K562 (cell line): ENCODE results near the gene TNFRSF19. TPM values are rescaled to one million over a fixed set of nuclear protein-coding genes. Genes with fewer than 3 reads are reported as not detected.

ENCODE experiments used
- ATAC-seq: fragments of 200-7000 bp; cut with Tn5 transposase; 3 replicates; pipeline ENCODE4 v1.9.1; 2020; ENCODE audit warnings: moderate library complexity
- BruUV-seq: library from RNA; stranded (reverse); fragments of 400-500 nt; replicated peaks from 2 replicates; lab custom pipeline; 2021; lab: Mats Ljungman, UMichigan
- CTCF ChIA-PET: fragments of 300-600 bp; formaldehyde crosslinking; extraction: SDS; loops from one replicate; lab custom pipeline; 2021; ENCODE audit warnings: low intra/inter-chr PET ratio; lab: Yijun Ruan, JAX
- POLR2A ChIA-PET: fragments of 300-600, 350-650 bp; sonication (Branson Sonifier 250); formaldehyde crosslinking; extraction: SDS; loops from one replicate; lab custom pipeline; 2021; ENCODE audit warnings: antibody characterized with exemption, inconsistent platforms; lab: Yijun Ruan, JAX
- DNase-seq, 4 experiments: peaks; one replicate each; pipeline versions ENCODE4 v3.0.0 to v3.0.0-alpha.2; 2011 to 2018; ENCODE audit warnings: low spot score in 3 of 4, mixed read lengths in 3 of 4; ENCODE audit errors: extremely low read depth in 1 of 4
- FAIRE-seq: peaks from 2 replicates; lab custom pipeline; 2011; peaks lifted over from hg19 to GRCh38; lab: Jason Lieb, UNC
- H2AFZ ChIP-seq: 2 replicates; pipeline ENCODE4 v1.6.0; 2011; ENCODE audit warnings: low read depth, low read length, control low read depth, inconsistent platforms
- H3K27ac ChIP-seq: fragments of 200-600 bp; 3 replicates; pipeline ENCODE4 v1.8.0; 2011; ENCODE audit warnings: low read depth, mild to moderate bottlenecking, control low read depth, inconsistent platforms, low read length, moderate library complexity, mixed read lengths; ENCODE audit errors: extremely low read depth
- H3K27me3 ChIP-seq, 2 experiments: fragments of 300-600 bp in 1 of 2; 2 replicates in 1 of 2; 3 replicates in 1 of 2; pipeline versions ENCODE4 v1.6.0 to v1.8.0; 2011; ENCODE audit warnings: inconsistent platforms in 2 of 2, low read length in 2 of 2, mild to moderate bottlenecking in 1 of 2, mixed read lengths in 1 of 2, moderate library complexity in 1 of 2; ENCODE audit not compliant: control insufficient read depth in 2 of 2, insufficient read depth in 2 of 2
- H3K36me3 ChIP-seq: fragments of 300-600 bp; 3 replicates; pipeline ENCODE4 v1.8.0; 2011; ENCODE audit warnings: mild to moderate bottlenecking, low read length, inconsistent platforms; ENCODE audit not compliant: control insufficient read depth, insufficient read depth
- H3K4me1 ChIP-seq, 2 experiments: fragments of 200-600 bp in 1 of 2; replicated peaks in 1 of 2; 2 replicates in 1 of 2; 3 replicates in 1 of 2; pipeline versions ENCODE4 v1.5.1 to v1.8.0; 2011; ENCODE audit warnings: inconsistent platforms in 2 of 2, low read length in 2 of 2, mild to moderate bottlenecking in 1 of 2, mixed read lengths in 1 of 2, moderate library complexity in 1 of 2; ENCODE audit not compliant: control insufficient read depth in 2 of 2, insufficient read depth in 2 of 2
- H3K4me2 ChIP-seq: 2 replicates; pipeline ENCODE4 v1.6.1; 2011; ENCODE audit warnings: low read length, control low read depth, inconsistent platforms, mixed read lengths; ENCODE audit not compliant: insufficient read depth
- H3K4me3 ChIP-seq: fragments of 200-600 bp; sonication (generic), shearing (Covaris generic); 2 replicates; pipeline ENCODE4 v1.5.1; 2016; ENCODE audit warnings: control low read depth, inconsistent platforms
- H3K79me2 ChIP-seq: fragments of 200-600 bp; 3 replicates; pipeline ENCODE4 v1.8.0; 2011; ENCODE audit warnings: low read length, inconsistent platforms; ENCODE audit not compliant: control insufficient read depth, insufficient read depth
- H3K9ac ChIP-seq, 2 experiments: 2 replicates each; pipeline versions ENCODE4 v1.6.0 to v1.6.1; 2011; ENCODE audit warnings: low read depth in 2 of 2, low read length in 2 of 2, control low read depth in 1 of 2, inconsistent platforms in 1 of 2, mild to moderate bottlenecking in 1 of 2, mixed read lengths in 1 of 2; ENCODE audit not compliant: insufficient read depth in 1 of 2
- H3K9me1 ChIP-seq: one replicate; pipeline ENCODE4 v1.6.0; 2011; ENCODE audit warnings: inconsistent platforms, mild to moderate bottlenecking, low read length, moderate library complexity; ENCODE audit not compliant: control insufficient read depth, insufficient read depth
- H3K9me3 ChIP-seq: replicated peaks from 2 replicates; pipeline ENCODE4 v1.5.1; 2011; ENCODE audit warnings: low read depth, low read length, inconsistent platforms; ENCODE audit not compliant: control insufficient read depth, insufficient read depth
- H4K20me1 ChIP-seq: replicated peaks from 2 replicates; pipeline ENCODE4 v1.6.1; 2011; ENCODE audit warnings: low read length, inconsistent platforms, mixed read lengths; ENCODE audit not compliant: control insufficient read depth, insufficient read depth
- E2F3 ChIP-seq: fragments of 250-450 bp; sonication (Bioruptor Pico); IDR thresholded peaks from 2 replicates; pipeline ENCODE4 v1.4.0; 2020; ENCODE audit warnings: mild to moderate bottlenecking
- ESRRA ChIP-seq: fragments of 450-650 bp; IDR thresholded peaks from 2 replicates; pipeline ENCODE4 v1.6.1; 2014; ENCODE audit warnings: low read depth, mild to moderate bottlenecking, moderate library complexity, borderline replicate concordance
- FOXA3 ChIP-seq, 2 experiments: fragments of 450-650 bp in 1 of 2; sonication (generic) in 1 of 2; formaldehyde crosslinking; IDR thresholded peaks in 1 of 2; conservative IDR thresholded peaks in 1 of 2; 2 replicates each; pipeline versions ENCODE4 v1.4.0 to v1.8.0; 2020 to 2022; ENCODE audit warnings: mild to moderate bottlenecking in 2 of 2, missing genetic modification reagents in 1 of 2
- HMBOX1 ChIP-seq: sonication (generic); IDR thresholded peaks from 2 replicates; pipeline ENCODE4 v1.6.1; 2016
- MNT ChIP-seq, 2 experiments: fragments of 450-650 bp; conservative IDR thresholded peaks; 2 replicates each; pipeline ENCODE4 v1.6.1; 2017; ENCODE audit warnings: mild to moderate bottlenecking in 2 of 2, moderate library complexity in 2 of 2
- MTA2 ChIP-seq: fragments of 450-650 bp; IDR thresholded peaks from 2 replicates; pipeline ENCODE4 v1.6.1; 2016; ENCODE audit warnings: low read depth
- NCOR1 ChIP-seq: fragments of 450-650 bp; IDR thresholded peaks from 2 replicates; pipeline ENCODE4 v1.6.1; 2016; ENCODE audit warnings: mild to moderate bottlenecking, moderate library complexity
- ZZZ3 ChIP-seq: fragments of 450-650 bp; IDR thresholded peaks from 2 replicates; pipeline ENCODE4 v1.6.1; 2016; ENCODE audit warnings: antibody characterized with exemption, mild to moderate bottlenecking, moderate library complexity
- WGBS: fragments of 100-300 bp; shearing (Covaris generic); methylation state at CpG from one replicate; pipeline ENCODE4 v1.1.6; 2016; ENCODE audit warnings: low coverage, mixed read lengths; ENCODE audit not compliant: insufficient coverage; ENCODE audit errors: missing lambda C conversion rate; 5-methylcytosine and 5-hydroxymethylcytosine counted together
- in situ Hi-C: fragments of 300-500 bp; cut with MboI; formaldehyde crosslinking; loops from 4 replicates; pipeline ENCODE4 v1.15.0; 2018; ENCODE audit warnings: inconsistent platforms, mixed read lengths
- intact Hi-C: fragments of 100-400 bp; cut with micrococcal nuclease; formaldehyde crosslinking; loops from 2 replicates; pipeline ENCODE4 v1.14.2; 2022
- polyA plus RNA-seq, 8 experiments: library from polyadenylated mRNA; depleted of rRNA in 4 of 8; stranded (reverse) in 5 of 8; unstranded in 3 of 8; fragments of >200 nt; fragmentation: Nextera tagmentation in 2 of 8; fragmentation: Illumina TruSeq in 1 of 8; extraction: Ambion mirVana in 2 of 8; extraction: Trizol in 1 of 8; gene quantifications; 2 replicates each; pipeline versions ENCODE4 v1.2.1 to v1.2.3, GENCODE V29; 2011 to 2014; ENCODE audit warnings: inconsistent platforms in 1 of 8, missing spikeins in 1 of 8
- total RNA-seq, 7 experiments: library from RNA; depleted of rRNA in 6 of 7; stranded (reverse); fragments of >200 nt in 6 of 7; fragmentation: Illumina TruSeq in 2 of 7; extraction: Trizol in 2 of 7; gene quantifications; 2 replicates each; pipeline versions ENCODE4 v1.2.1 to v1.2.3, GENCODE V29; 2011 to 2021; ENCODE audit warnings: low replicate concordance in 1 of 7
- TF ChIP-seq, protein P1 (sequence below): sonication (generic); formaldehyde crosslinking; IDR thresholded peaks from 2 replicates; pipeline ENCODE4 v1.8.1; 2022; ENCODE audit warnings: missing genetic modification reagents
- TF ChIP-seq, protein P2 (sequence below): fragments of 450-650 bp; IDR thresholded peaks from 2 replicates; pipeline ENCODE4 v1.6.1; 2016; ENCODE audit warnings: mild to moderate bottlenecking

Gene TNFRSF19
- total and polyA plus RNA-seq, 9 of the 15 experiments (the other 6 are each of a cell fraction or from before 2014, with no cell fraction given): 0.01 to 0.07 TPM; not detected in 7

DNA sequence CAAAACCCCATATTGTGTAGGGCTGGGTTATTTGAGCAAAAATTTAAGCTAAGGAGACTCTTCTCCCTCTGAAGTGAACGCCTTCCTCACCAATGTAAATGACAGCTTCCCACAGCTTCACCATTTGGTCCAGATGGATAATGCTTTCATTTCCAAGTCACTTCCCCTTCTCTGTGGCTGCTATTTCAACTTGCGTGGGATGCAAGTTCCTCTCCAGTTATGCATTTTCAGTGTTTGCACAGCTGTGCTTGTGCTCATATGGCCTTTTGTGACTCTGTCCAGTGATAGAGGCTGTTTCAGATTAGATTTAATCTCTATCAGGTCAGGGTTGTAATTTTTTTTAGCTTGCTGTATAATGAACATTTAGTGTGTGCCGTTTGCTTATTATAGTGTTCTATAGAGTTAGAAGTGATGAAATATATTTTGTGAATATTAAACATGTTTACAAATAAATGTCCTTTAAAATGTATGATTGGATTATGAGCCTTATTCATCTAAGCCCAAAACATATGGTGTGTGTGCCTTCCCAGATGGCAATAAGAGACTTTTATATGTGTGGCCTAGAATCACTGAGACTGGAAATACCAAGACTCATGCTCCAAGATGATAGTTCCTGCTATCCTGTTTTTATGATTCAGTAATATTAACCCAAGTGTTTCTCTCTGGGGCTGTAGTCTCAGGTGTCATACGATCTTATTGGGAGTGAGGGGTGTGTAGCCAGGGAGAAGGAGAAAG, 86.6 kb downstream of the TNFRSF19 start:
- intact Hi-C loops: no loop called here
- no TSS peak for BruUV-seq
- Histone ChIP-seq H3K9me1 (no peaks in the 10 kb centered on the region), H3K79me2 (no peaks in the 10 kb centered on the region), H3K4me3 (no peak overlapping the region), H3K4me2 (no peak overlapping the region), H3K36me3 (no peaks in the 10 kb centered on the region), H3K27ac (no peak overlapping the region), H2AFZ (no peak overlapping the region), H3K9ac (no peak overlapping the region), H4K20me1 (no peaks in the 10 kb centered on the region), H3K27me3 (peaks cover 0 to 6% of the 10 kb centered on the region in 2 experiments; a peak in 2 of 5 replicates), H3K4me1 (no peaks in the 10 kb centered on the region), H3K9me3 (no peaks in the 10 kb centered on the region)
- in situ Hi-C loops: no loop called here
- ChIA-PET POLR2A (no interaction called here), CTCF (no interaction called here)
- ATAC-seq (no peak), DNase-seq (peak in 1 of 4 experiments; percentile 2), FAIRE-seq (no peak)
- 0% methylated on average over 4 of the region's 4 CpGs for WGBS
- TF ChIP-seq FOXA3 (CRISPR knock-in tag; conservative IDR thresholded peaks at IDR 0.05 in 1 of 2, IDR thresholded peaks at IDR 0.05 in 1 of 2) (peak; percentile 98), MTA2 (peak; percentile 46), ESRRA (no peak), HMBOX1 (no peak), NCOR1 (peak; percentile 31; the same call in 1 of the 2 replicates), ZZZ3 (no peak), E2F3 (CRISPR knock-in tag) (no peak), MNT (conservative IDR thresholded peaks at IDR 0.05) (no peak)
- TF ChIP-seq, protein P1, sequence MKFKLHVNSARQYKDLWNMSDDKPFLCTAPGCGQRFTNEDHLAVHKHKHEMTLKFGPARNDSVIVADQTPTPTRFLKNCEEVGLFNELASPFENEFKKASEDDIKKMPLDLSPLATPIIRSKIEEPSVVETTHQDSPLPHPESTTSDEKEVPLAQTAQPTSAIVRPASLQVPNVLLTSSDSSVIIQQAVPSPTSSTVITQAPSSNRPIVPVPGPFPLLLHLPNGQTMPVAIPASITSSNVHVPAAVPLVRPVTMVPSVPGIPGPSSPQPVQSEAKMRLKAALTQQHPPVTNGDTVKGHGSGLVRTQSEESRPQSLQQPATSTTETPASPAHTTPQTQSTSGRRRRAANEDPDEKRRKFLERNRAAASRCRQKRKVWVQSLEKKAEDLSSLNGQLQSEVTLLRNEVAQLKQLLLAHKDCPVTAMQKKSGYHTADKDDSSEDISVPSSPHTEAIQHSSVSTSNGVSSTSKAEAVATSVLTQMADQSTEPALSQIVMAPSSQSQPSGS (CRISPR knock-in tag): no peak
- TF ChIP-seq, protein P2, sequence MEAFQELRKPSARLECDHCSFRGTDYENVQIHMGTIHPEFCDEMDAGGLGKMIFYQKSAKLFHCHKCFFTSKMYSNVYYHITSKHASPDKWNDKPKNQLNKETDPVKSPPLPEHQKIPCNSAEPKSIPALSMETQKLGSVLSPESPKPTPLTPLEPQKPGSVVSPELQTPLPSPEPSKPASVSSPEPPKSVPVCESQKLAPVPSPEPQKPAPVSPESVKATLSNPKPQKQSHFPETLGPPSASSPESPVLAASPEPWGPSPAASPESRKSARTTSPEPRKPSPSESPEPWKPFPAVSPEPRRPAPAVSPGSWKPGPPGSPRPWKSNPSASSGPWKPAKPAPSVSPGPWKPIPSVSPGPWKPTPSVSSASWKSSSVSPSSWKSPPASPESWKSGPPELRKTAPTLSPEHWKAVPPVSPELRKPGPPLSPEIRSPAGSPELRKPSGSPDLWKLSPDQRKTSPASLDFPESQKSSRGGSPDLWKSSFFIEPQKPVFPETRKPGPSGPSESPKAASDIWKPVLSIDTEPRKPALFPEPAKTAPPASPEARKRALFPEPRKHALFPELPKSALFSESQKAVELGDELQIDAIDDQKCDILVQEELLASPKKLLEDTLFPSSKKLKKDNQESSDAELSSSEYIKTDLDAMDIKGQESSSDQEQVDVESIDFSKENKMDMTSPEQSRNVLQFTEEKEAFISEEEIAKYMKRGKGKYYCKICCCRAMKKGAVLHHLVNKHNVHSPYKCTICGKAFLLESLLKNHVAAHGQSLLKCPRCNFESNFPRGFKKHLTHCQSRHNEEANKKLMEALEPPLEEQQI: no peak
